ENCODE measurements around the gene KHK.

KHK gene

GRCh38 chr2:27149570-27150405, 63.2 kb downstream of the KHK start:
- Histone ChIP-seq H3K36me3 (ENCODE audit: control insufficient read depth in 1 of 2, insufficient read depth in 2 of 2, low read length in 2 of 2) (no peaks in the 10 kb centered on the region), H3K27ac (ENCODE audit: low read length) (no peak overlapping the region), H3K9me3 (ENCODE audit: control insufficient read depth in 1 of 2, low read length in 2 of 2) (no peaks in the 10 kb centered on the region), H3K4me1 (ENCODE audit: control insufficient read depth in 1 of 2, insufficient read depth in 2 of 2, low read length in 2 of 2) (no peaks in the 10 kb centered on the region), H3K4me3 (ENCODE audit: low read depth in 1 of 2, low read length in 2 of 2) (no peak overlapping the region), H3K27me3 (ENCODE audit: low read depth, low read length) (no peaks in the 10 kb centered on the region)

Data from muscle layer of duodenum (tissue), 2 donors.